HG02588 (cell line): ENCODE results near the gene MYO3B.
A peak's percentile ranks its signal among the peaks of the same experiment; 100 is the strongest.

ENCODE experiments used
- ATAC-seq: cut with Tn5 transposase; IDR thresholded peaks from one replicate; pipeline ENCODE4 v1.9.1; 2021; ENCODE audit warnings: mild to moderate bottlenecking, moderate library complexity; ENCODE audit not compliant: unreplicated experiment

Gene MYO3B

GRCh38 chr2:170162271-170162632 lies 15.7 kb upstream of the MYO3B start:
- no peak for ATAC-seq

GRCh38 chr2:170163411-170164065 lies 14.4 kb upstream of the MYO3B start:
- no peak for ATAC-seq

GRCh38 chr2:170165129-170165528 lies 12.8 kb upstream of the MYO3B start:
- no peak for ATAC-seq

- no peak for ATAC-seq
Measured at GRCh38 chr2:170166735-170167134, 11.2 kb upstream of the MYO3B start.

DNA sequence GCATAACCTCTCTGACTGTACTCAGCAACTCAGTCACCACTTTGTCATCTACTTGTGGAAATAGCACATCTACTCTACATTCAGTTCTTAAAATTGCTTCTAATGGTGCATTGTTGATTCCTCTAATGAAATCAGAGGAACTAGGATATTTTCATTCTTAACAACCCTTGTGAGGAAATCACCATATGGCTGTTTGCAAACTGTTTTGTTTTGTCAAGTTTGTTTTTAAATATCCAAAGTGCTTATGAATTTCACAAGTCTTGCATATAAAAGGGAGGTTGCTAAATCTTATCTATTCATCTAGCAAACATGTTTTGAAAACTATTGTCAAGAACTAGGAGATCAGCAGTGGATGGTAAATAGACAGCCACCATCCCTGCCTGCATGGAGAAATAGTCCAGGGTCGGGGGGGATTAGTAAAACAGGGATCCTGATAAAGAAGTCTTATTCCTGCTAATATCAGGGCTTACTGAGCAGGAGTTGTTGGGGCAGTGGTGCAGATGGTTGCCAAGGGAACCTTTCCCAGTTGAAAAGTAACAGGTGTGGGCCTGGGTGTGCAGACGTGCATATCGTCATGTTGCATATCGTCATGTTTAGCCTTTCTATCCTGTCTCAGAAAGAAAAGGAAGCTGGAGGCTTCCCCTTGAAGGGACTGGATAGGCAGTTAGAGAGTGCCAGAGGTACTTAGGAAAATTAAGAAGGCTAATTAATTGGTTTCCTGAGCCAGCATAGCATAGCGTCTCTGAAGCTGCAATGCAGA lies 7.5 kb upstream of the MYO3B start:
- no peak for ATAC-seq

- no peak for ATAC-seq
Measured at GRCh38 chr2:170176212-170176611, 1.7 kb upstream of the MYO3B start.

GRCh38 chr2:170180031-170180566 lies 2.2 kb downstream of the MYO3B start:
- peak; percentile 72 for ATAC-seq

DNA sequence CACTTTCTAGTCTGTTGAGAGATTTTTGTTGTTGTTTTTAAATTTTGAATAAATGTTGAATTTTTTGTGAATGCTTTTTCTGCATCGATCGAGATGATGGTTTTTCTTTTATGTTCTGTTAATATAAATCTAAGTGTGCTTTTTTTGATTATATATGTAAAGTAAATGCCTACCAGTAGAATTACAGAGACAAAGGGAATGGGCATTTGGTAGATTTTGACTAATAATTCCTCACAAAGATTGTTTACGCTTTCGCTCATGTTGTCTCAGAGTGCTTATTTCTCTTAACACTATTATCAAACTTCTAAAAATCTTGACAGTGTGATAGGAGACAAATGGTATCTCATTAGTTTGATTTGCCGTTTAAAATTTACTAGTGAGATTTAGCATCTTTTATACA lies 3.7 kb downstream of the MYO3B start:
- ATAC-seq, result no peak

GRCh38 chr2:170185319-170185718 lies 7.4 kb downstream of the MYO3B start:
- no peak for ATAC-seq

DNA sequence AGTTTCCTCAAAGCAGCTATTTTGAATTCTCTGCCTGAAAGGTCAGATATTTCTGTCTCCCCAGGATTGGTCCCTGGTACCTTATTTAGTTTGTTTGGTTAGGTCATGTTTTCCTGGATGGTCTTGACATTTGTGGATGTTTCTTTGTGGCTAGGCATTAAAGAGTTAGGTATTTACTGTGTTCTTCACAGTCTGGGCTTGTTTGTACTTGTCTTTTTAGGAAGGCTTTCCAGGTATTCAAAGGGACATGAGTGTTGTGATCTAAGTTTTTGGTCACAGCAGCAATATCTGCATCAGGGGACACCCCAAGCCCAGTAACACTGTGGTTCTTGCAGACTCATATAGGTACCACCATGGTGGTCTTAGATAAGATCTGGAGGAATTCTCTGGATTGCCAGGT lies 11.8 kb downstream of the MYO3B start:
- no peak for ATAC-seq

GRCh38 chr2:170190172-170190571 lies 12.2 kb downstream of the MYO3B start:
- no peak for ATAC-seq

- no peak for ATAC-seq
Measured at GRCh38 chr2:170191166-170191866, 13.4 kb downstream of the MYO3B start.

- no peak for ATAC-seq
Measured at GRCh38 chr2:170196963-170197362, 19.0 kb downstream of the MYO3B start.

DNA sequence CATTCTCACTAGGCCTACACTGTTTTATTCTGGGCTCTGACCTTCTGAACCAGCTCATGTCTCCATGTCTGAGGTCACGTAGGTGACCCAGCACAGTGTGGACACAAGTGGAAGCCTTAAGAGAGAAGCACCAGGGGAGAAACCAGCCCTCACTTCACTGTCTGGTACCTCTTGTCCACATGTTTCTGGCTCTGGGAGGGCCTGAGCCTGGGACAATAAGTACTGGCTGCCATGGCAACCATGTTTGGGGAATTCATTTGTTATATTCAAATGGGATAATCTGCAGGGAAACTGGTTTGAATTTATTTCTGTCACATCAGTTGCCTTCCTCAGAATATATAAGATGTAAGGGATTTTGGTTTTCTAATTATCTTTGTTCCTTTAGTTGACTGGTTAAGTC lies 23.3 kb downstream of the MYO3B start:
- ATAC-seq, result no peak

- ATAC-seq, result peak; percentile 54
Measured at GRCh38 chr2:170201734-170202393, 23.9 kb downstream of the MYO3B start.

GRCh38 chr2:170202437-170202836 lies 24.5 kb downstream of the MYO3B start:
- no peak for ATAC-seq

DNA sequence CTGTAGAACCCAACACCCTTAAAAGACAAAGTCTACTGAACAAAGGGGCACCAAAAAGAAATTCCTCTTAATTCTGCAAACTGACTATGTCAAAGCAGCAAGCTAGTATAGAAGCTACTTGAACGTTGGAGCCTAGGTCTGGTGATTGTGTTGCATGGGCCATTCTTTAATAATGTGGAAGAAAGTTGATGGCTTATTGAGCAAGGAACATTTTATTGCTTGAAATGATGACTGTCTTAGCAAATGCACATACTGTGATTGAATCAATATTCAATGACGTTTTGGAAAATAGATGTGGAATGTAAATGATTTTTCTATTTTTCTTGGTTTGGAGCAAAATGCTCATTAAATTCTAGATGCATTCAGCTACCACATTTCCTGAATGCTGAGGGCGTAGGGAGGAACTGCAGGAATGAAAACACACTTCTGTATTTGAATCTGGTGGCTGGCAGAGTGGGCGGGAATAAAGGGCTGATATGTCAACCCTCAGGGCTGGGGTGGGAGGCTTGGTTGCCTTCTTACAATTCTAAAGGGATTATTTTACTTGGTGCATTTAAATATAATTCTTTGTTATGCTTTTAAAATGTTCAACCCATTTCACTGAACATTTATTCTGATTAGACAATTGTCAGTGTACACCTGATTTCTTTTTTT lies 26.5 kb downstream of the MYO3B start:
- no peak for ATAC-seq

DNA sequence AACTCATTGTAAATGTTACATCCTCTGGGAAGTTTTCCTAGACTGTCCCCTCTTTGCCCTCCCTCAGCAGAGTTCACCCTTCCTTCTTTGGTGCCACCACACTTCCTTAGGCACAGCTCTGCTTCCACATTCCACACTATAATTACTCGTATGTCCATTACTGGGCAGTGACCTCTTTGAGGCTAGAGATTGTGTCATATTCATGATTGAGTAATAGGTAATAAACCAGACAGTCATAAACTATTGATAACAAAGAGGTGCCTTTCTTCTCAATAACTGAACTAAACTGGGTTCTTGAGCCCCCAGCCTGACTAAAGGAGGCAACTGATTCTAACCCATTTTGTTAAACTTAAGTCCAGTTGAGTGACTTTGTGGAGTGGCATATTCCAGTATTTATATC lies 28.3 kb downstream of the MYO3B start:
- ATAC-seq, result no peak

GRCh38 chr2:170206805-170207407 lies 29.0 kb downstream of the MYO3B start:
- no peak for ATAC-seq

DNA sequence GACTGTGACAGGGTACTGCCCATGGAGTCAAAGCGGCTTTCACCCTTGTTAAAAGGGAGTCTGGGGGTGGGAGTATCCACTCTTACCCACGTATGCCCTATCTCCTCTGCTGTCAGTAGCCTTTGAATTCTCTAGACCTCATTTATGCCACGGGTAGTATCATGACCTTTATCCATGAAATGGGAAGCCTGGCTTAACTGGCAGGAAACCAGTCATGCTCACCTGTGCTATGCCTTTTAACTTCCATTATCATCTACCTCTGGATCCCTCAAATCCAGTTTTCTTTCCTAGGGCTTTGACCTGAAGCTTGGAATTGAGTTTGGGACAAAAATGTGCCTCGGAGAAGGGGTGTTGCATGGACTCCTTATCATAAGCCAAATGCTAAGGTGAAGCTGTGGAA lies 30.0 kb downstream of the MYO3B start:
- ATAC-seq, result no peak
